ENCODE results near the gene HMG20B.
A peak's percentile ranks its signal among the peaks of the same experiment; 100 is the strongest.
"Not testable (repeated sequence)": the region's sequence is repeated elsewhere in the genome, so short reads cannot be mapped to it uniquely, and the experiment has no call there.

The HMG20B gene

GRCh38 chr19:3556978-3557460 is 15.7 kb upstream of the HMG20B start:
- no peak for DNase-seq

GRCh38 chr19:3557461-3558248 is 15.1 kb upstream of the HMG20B start, which contains the start of gene MFSD12:
Gene MFSD12, minus strand, starts transcription at chr19:3557586. Its CDS starts 183 bp downstream, at chr19:3557403.
- DNase-seq: peak; percentile 76

GRCh38 chr19:3563709-3564524 is 8.8 kb upstream of the HMG20B start:
- DNase-seq: no peak

- no peak for DNase-seq
Observed at GRCh38 chr19:3565139-3565538, 7.6 kb upstream of the HMG20B start.

- DNase-seq: not testable (repeated sequence)
Observed at GRCh38 chr19:3570042-3570441, 2.7 kb upstream of the HMG20B start.

GRCh38 chr19:3570606-3571011 is 2.1 kb upstream of the HMG20B start:
- no peak for DNase-seq

- DNase-seq: peak; percentile 99
Observed at GRCh38 chr19:3572132-3572854, 451 bp upstream of the HMG20B start.

GRCh38 chr19:3573162-3573857 is 566 bp downstream of the HMG20B start:
- DNase-seq: no peak

GRCh38 chr19:3573858-3574637 is 1.3 kb downstream of the HMG20B start:
- peak; percentile 80 for DNase-seq

GRCh38 chr19:3575260-3575741 is 2.6 kb downstream of the HMG20B start:
- DNase-seq: no peak

GRCh38 chr19:3575949-3576673 is 3.4 kb downstream of the HMG20B start:
- DNase-seq: no peak

- no peak for DNase-seq
Observed at GRCh38 chr19:3576696-3577443, 4.1 kb downstream of the HMG20B start.

GRCh38 chr19:3577723-3578344 is 5.1 kb downstream of the HMG20B start:
- no peak for DNase-seq

GRCh38 chr19:3578390-3578789 is 5.6 kb downstream of the HMG20B start:
- DNase-seq: no peak

GRCh38 chr19:3580156-3580934 is 7.6 kb downstream of the HMG20B start:
- DNase-seq: no peak

GRCh38 chr19:3581792-3582191 is 9.0 kb downstream of the HMG20B start:
- not testable (repeated sequence) for DNase-seq

- not testable (repeated sequence) for DNase-seq
Observed at GRCh38 chr19:3584036-3584802, 11.5 kb downstream of the HMG20B start.
